GM18867 (cell line): ENCODE measurements around the gene RGS13.
A peak's percentile ranks its signal among the peaks of the same experiment; 100 is the strongest.

Experiments used
- ATAC-seq: cut with Tn5 transposase; IDR thresholded peaks from one replicate; pipeline ENCODE4 v1.9.1; 2021; ENCODE audit warnings: mild to moderate bottlenecking, moderate library complexity; ENCODE audit not compliant: unreplicated experiment

The RGS13 gene

DNA sequence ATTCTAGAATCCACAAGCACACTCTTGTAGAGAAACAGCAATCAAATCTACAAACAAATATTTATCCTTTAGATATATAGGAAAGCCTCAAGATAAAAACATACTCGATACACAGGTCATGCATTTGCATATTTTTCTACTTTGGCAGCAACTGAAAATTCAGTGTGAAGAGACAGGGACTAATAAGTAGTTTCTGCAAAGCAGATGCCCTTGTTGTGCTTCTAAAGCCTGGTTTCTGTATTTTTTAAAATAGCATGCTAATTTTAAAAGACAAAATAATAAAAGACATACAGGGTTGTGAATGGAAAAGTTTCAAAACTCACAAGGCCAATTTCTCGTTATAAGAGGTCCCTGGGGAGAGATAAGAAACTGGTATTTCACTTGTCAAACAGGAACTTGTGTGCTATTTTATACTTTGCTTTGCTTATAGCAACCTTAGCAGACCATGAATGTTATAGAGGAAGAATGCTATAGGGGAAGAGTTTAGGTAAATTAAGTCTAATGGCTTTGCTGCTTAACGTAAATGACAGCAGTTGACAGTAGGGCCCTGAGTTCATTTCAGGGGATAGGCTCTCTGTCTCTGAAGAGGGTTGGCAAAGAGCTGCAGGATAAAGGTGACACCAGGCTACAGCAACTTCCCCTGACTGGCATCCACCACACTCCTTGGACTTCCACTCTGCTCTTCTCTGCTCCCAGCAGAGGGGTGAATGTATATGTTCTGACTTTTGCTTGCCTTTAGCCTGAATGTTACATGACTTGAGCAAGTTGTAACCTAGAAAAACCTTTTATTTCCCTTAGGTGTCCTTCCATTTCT, 9.4 kb upstream of the RGS13 start:
- ATAC-seq: peak; percentile 91

GRCh38 chr1:192627901-192628300, 8.0 kb upstream of the RGS13 start:
- ATAC-seq: no peak

DNA sequence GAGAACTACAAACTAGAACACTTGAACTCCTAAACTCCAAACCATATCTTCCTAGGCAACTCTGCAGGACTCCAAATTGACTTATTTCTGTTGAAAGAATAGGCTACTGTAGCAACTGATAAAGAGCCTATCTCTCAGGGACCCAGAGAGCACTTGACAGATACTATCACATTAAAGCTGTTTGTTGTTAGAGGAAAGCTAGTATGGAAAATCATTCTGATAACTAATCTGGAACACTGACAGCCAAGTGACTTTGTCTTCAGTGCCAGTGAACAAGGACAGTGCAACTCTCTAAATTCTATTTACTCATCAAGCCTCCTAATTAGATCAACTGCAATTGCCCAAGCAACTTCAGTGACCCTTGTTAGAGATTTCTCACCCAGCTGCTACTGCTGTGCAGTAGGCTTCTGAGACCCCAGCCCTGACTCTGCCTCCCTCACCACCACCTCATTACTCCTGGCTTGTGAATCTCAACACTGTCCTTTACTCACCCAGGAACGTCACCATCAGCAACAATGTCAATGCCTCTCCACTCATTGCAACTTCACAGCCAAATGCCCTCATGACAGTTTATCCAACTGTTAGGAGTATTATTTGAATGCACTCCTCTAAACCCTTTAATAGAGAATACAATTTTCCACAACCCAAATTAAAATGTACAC, 7.4 kb upstream of the RGS13 start:
- ATAC-seq: no peak

GRCh38 chr1:192629612-192630011, 6.3 kb upstream of the RGS13 start:
- ATAC-seq: no peak

GRCh38 chr1:192630521-192631287, 5.2 kb upstream of the RGS13 start:
- no peak for ATAC-seq

GRCh38 chr1:192631749-192632148, 4.2 kb upstream of the RGS13 start:
- ATAC-seq: no peak

DNA sequence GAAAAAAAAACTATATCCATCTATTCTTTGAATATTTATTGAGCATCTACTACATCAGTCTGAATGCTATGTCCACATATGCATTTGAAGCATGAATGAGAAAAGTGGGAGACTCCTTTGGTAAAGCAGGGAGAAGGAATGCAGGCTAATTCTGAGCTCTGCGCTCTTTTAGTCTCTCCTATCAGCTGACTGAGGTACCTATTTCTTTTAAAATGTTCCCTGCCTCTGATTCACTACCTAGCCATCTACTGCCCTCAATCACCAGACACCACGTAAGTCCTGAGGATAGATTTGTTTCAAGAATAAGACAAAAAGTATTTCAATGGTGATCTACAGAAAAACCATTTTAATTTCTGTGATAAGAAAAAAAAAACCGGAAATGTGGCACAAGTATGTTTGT, 3.8 kb upstream of the RGS13 start:
- ATAC-seq: no peak

- ATAC-seq: no peak
Measured at GRCh38 chr1:192632641-192633532, 3.1 kb upstream of the RGS13 start.

DNA sequence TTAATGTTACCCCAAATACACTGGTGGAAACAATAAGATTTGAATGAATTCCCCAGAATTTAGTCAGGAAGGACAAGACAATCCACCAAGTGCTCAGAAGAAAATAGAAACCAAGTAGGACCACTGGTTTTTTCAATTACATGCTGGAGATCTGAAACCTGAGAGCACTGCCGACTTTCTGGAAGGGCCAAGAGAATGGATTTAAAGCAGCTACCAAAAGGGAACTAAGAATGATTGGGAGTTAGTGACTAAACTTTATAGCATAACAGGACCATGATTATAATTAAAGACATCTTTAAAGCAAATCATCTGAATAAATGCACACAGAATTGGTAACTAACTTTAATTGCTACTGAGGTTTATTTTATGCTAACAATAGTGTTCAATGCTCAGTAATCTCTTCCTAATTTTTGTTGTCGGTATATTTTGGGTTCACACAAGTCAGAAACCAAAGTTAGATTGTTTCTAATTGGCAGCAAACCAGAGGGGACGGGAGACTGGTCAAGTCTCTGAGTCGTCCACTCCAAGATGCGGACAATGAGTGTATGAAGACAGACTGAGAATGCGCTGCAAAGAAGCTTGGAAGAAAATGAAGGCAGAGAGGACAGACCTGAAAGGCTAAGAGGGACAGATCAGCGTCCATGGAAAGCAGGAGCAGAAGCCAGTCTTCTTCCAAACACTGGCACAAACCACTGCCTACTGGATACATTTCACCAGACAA, 2.3 kb upstream of the RGS13 start:
- ATAC-seq: no peak

DNA sequence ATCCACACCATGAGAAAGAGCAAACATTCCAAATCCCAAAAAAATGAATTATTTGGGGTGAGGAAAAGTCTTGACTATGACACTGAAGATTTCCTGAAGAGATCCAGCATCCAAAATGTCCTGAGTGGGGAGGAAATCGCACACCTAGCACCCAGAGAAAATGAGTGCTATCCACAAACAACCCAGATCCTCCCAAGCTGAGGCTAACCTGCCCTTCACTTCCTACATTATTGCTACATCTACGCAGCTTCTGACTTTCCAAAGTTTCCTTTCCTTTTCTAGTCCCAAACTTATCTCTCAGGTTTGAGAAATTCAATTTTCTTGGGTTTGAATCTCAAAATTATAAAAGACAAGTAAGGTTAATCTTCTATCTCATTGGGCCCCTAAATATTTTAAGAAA, 906 bp upstream of the RGS13 start:
- no peak for ATAC-seq

GRCh38 chr1:192639607-192640368, 3.8 kb downstream of the RGS13 start:
- ATAC-seq: peak; percentile 84

- no peak for ATAC-seq
Measured at GRCh38 chr1:192652159-192652558, 16.2 kb downstream of the RGS13 start.

- ATAC-seq: no peak
Measured at GRCh38 chr1:192654120-192654519, 18.2 kb downstream of the RGS13 start.

GRCh38 chr1:192654591-192655251, 18.8 kb downstream of the RGS13 start:
- ATAC-seq: no peak

DNA sequence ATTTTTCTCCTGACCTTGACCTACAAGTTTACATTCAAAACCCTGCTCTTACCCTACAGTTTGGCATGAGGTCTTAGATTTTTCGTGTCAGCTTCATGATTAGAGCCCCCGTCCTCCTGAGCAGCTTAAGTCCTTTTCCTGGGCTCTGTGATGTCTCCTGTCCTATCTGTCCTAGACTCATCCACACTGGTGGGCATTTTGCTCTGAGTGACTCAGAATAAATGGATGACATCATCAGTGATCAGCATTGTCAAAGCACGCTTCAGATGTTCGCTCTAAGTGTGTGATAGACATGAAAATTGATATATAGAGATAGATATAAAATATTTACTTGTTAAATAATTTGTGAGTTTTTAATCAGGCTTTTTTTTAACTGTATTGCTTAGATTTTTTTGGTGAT, 21.8 kb downstream of the RGS13 start:
- no peak for ATAC-seq

GRCh38 chr1:192658255-192658654, 22.3 kb downstream of the RGS13 start:
- no peak for ATAC-seq

- no peak for ATAC-seq
Measured at GRCh38 chr1:192660613-192661012, 24.7 kb downstream of the RGS13 start.

DNA sequence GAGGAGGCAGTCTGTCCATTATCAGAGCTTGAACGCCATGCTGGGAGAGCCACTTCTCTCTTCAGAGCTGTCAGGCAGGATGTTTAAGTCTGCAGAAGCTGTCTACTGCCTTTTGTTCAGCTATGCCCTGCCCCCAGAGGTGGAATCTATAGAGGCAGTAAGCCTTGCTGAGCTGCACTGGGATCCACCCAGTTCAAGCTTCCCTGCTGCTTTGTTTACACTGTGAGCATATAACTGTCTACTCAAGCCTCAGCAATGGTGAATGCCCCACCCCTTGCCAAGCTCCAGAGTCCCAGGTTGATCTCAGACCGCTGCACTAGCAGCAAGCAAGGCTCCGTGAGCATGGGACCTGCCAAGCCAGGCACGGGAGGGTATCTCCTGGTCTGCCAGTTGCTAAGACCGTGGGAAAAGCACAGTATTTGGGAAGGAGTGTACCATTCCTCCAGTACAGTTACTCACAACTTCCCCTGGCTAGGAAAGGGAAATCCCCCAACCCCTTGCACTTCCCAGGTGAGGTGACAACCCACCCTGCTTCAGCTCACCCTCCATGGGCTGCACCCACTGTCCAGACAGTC, 32.5 kb downstream of the RGS13 start:
- no peak for ATAC-seq
